Measurements from ENCODE around the gene CCT4.

DNA sequence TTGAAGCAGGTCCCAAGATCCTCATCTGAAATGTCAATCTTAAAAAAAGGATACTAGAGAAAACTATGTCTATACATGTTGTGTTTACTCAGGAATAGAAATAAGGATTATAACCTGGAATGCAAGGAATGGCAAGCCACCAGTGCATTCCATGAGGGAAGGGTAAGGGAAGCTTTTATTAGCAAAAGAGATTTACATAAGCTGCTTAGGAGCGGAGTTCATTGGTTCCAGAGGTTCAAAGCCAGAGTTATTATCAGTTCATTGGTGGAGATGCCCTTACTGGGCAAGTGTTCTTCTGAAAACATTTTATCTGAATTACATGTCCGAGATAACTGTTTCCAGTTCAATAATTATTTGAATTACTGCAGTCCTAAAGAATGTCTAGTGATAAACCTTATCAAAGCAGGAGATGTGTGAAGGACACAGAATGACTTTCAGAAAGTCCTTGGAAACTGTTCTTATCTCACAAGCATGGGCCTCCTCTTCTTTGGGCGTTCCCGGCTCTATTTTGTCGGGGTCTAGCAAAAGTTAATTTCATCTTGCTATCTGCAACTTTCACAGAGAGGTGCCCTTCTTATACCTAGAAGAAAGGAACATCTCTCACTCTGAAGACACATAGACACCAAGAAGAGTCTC, 40.5 kb upstream of the CCT4 start:
- TF ChIP-seq CTCF (IDR thresholded peaks at IDR 0.05) (no peak), ZFX (IDR thresholded peaks at IDR 0.05; ENCODE audit: borderline replicate concordance) (no peak)

Data from 22Rv1 (cell line).